T-helper 9 cell (primary cell): ENCODE results near the gene GPANK1.

ENCODE experiments used
- DNase-seq: peaks from one replicate; pipeline ENCODE4 v3.0.0-alpha.2; 2020

Gene GPANK1

GRCh38 chr6:31690231-31691077 is 25.7 kb upstream of the GPANK1 start:
- no peak for DNase-seq

- DNase-seq = no peak
Measured at GRCh38 chr6:31689249-31690110, 24.7 kb upstream of the GPANK1 start.

- DNase-seq = no peak
Measured at GRCh38 chr6:31687860-31688693, 23.3 kb upstream of the GPANK1 start.

DNA sequence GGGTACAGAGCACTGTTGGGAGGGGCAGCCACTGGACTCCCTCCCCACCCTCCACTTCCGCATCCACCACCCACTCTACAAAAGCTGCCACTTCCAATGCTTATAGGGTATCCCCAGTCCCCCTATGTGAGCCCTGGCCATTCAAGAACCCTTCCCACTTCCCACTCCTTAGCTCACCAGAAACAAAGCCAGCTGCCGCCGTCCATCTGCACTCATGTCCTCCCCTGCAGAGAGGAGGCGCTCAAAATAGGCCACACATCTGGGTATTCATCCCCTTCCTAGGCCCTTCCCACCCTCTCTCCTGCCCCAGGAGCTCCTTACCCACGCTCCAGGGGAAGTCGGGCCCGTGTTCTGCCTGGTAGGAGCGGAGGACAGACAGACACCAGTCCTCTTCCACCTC is 22.5 kb upstream of the GPANK1 start:
- DNase-seq = no peak

GRCh38 chr6:31686483-31686882 is 21.7 kb upstream of the GPANK1 start:
- no peak for DNase-seq

GRCh38 chr6:31683591-31683990 is 18.8 kb upstream of the GPANK1 start:
- DNase-seq = no peak

DNA sequence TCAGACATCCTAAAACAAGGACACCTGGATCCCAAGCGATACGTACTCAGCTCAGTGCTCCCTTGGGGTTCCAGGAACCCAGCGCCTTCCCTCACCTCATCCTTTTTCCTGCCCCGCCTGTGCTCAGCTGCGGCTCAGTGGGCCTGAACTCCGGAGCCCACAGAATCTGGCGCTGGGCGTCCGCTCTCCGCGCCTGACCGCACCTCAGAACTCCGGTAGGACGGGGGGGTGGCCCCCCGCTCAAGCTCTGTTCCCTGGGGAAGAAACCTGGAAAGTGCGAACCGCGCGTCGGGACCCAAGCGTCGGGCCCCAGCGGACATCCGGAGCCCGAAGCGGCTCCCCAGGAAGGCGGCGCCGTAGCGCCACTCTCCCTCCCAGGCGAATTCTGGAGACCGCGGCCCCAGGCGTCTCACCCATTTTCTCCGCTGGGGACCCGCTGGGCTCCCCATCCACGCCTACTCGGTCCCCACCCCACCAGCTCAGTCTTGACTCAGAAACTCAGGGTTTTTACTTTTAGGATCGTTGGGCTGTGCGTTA is 16.4 kb upstream of the GPANK1 start:
- DNase-seq = peak; percentile 26

GRCh38 chr6:31680226-31681134 is 15.7 kb upstream of the GPANK1 start, which contains the start of gene LY6G5C:
TSS of gene LY6G5C (minus strand) at chr6:31681067. CDS start at chr6:31680373, 694 bp downstream.
- peak; percentile 43 for DNase-seq

DNA sequence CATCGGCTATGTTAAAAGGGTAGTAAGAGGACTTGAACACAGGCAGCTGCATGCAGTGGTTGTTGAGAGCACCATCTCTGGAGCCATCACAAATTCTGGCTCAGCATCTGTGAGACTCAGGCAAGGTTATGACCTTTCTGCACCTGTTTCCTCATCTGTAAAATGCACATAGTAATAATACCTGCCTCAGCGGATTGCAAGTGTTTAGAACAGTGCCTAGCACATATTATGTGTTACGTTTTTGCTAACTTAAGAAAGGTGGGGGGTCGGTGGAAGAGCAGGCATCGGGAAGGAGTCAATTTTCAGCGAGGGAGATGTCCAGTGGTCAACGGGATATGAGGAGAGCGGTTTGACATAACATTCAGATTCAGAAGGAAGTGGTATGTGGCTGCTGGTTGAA is 13.2 kb upstream of the GPANK1 start:
- no peak for DNase-seq

DNA sequence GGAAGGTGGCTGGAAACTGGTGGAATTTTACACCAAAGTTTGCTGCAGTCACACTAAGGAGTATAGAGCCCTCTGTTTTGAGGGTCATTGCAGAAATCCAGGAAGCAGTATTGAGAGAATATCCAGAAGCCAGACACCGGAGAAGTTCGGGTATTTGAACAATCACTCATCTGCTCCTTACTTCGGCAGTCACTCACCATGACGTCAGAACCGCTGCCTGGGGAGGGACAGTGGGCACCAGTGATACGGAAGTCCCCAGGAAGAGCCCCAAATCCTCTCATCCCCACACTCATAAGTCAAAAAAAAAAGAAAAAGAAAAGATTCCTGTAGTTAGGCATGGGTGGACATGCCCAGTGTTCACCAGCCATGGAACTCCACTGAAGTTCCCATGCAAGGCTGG is 12.1 kb upstream of the GPANK1 start:
- DNase-seq = no peak

DNA sequence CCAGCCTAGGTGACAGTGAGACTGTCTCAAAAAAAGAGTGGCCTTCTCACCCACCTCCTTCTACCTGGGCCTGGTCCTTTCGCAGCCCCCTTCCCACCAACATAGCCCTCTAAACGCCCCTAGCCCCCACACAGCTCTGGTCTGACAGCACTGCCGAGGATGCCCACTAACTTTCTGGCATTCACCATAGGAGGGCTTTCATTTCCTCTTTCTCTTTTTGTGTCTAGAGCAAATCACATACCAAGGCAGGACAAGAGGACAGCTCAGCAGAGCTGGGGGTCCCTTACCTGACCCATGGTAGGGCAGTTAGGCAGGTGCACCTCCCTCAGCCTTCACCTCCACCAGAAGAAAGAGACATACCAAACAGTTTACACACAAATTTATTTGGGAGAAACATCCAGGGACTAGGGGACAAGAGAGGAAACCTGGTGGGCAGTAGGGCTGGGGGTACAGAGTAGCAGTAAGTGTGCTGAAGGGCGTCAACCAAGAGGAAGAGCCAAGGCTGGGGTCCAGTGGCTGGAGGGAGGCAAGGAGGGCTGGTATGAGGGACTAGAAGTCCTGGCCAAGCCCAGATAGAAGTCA is 11.6 kb upstream of the GPANK1 start:
- DNase-seq = no peak

DNA sequence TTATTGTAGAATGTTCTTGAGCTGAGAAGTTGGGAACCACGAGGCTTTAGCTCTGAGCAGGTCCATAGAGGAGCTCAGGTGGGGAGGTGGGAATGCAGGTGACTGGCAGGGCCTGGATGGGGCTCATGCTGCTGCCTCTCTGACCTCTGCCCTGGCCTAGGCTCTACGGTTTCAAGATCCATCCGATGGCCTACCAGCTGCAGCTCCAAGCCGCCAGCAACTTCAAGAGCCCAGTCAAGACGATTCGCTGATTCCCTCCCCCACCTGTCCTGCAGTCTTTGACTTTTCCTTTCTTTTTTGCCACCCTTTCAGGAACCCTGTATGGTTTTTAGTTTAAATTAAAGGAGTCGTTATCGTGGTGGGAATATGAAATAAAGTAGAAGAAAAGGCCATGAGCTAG is 4.9 kb upstream of the GPANK1 start, which contains the start of gene LY6G5B:
Gene LY6G5B, plus strand, starts transcription at position 301 of the 400 bp plus-strand sequence. CDS start 975 bp downstream, outside the sequence.
- DNase-seq = no peak

- DNase-seq = no peak
Measured at GRCh38 chr6:31666337-31666965, 1.7 kb upstream of the GPANK1 start.

GRCh38 chr6:31665501-31666336 is 922 bp upstream of the GPANK1 start, which contains the start of gene CSNK2B:
TSS of gene CSNK2B (plus strand) at chr6:31666080. CDS start at chr6:31666832, 752 bp downstream.
- DNase-seq = peak; percentile 97

DNA sequence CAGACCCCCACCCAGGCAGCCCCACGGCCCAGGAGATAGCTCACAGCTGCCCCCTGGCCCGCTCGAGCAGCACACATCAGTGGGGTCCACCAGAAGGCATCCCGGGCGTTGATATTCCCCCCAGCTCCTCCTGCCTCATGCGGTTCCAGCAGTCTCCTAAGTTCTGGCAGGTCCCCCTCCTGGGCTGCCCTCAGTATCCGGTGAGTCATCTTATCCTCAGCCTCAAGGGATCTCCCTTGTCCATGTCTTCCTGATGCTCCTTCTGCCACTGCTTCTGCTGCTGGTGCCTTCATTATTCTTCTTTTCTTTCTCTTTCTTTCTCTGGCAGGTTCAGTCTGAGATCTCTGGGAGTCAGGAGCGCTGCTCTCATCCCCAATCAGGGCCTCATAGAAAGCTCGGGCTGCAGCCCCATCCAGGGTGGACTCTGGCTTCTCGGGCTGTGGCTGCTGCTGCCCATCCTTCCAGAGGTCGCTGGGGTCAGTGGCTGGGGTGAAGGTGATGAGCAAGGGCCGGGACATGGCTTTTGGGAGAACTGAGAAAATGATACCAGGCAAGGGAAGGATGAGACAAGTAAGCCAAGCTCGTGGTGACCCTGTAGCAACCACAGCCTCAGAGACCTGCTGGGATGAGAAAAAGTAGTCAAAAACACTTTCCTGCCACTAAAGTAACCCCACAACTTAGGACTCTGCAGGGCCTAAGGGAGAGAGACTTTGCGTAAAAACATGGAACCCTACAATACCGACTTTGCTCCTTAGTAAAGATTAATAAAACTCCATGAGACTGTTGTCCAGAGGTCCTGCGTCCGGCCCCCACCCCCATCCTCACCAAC is 622 bp downstream of the GPANK1 start:
- DNase-seq = no peak

GRCh38 chr6:31663126-31663960 is 1.5 kb downstream of the GPANK1 start:
- no peak for DNase-seq

DNA sequence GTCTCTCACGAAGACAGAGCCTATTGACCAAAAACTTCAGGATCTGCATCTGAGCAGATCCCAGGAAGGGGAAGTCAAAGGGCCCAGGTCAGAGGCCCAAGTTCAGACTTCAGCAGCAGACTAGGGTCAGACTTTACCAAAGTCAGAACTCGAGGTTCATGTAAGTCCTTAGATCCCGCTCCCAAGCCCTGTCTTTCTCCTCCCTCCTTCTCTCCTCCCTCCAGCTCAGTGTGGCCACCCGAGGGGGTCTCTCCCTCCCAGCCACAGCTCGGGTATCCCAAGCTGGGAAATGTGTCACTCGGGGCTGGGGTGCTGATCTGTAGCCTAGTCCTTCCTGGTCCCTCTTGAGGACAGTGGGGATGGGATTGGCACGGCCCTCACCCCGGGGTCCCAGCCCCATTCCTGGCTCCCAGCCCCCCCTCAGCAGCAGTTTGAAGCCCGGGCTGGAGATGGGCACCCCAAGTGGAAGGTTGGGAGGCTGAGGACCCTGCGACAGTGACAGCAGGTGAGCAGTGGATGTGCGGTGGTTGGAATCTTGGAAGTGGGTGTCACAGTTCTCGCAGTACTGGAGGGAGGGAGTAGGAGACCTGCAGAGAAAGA is 2.6 kb downstream of the GPANK1 start:
- no peak for DNase-seq
